Measurements from ENCODE around the gene AP2B1. TPM values are rescaled to one million over a fixed set of nuclear protein-coding genes. Genes with fewer than 3 reads are reported as not detected.

The AP2B1 gene
- total RNA-seq, 1 experiment from 2014 or later: 217 TPM

GRCh38 chr17:35765086-35765710 is 178.1 kb downstream of the AP2B1 start:
- no peak overlapping the region for H3K27ac ChIP-seq (ENCODE audit: insufficient read length, low read depth, low read length)
- peaks cover 2% of the 10 kb centered on the region; the same call in 1 of the 2 replicates for H3K27me3 ChIP-seq (ENCODE audit: insufficient read depth, low read length)
- H2AK5ac ChIP-seq (ENCODE audit: insufficient read length, low read length): no peak overlapping the region
- no peaks in the 10 kb centered on the region; the same call in 1 of the 2 replicates for H3K4me1 ChIP-seq (ENCODE audit: insufficient read depth, low read length)
- H3K56ac ChIP-seq (ENCODE audit: insufficient read length, low read depth, low read length): no peak overlapping the region
- no peak overlapping the region for H3T11ph ChIP-seq (ENCODE audit: low read length)
- Mint-ChIP-seq H3K9me3 (no peaks in the 10 kb centered on the region; a peak in 3 of 5 replicates), H3K4me3 (peak overlapping the region; percentile 76 to 87; a peak in 4 of 5 replicates), H3K36me3 (ENCODE audit: insufficient read depth in 1 of 3, low read depth in 3 of 3) (no peaks in the 10 kb centered on the region; a peak in 2 of 7 replicates), H3K4me1 (peaks cover 14 to 17% of the 10 kb centered on the region in 2 experiments), H3K27me3 (ENCODE audit: low read depth) (peaks cover 26% of the 10 kb centered on the region), H3K27ac (no peak overlapping the region)
- H3K23ac ChIP-seq (ENCODE audit: insufficient read length, low read depth, low read length): no peak overlapping the region
- peak overlapping the region; percentile 39 for H3K4me2 ChIP-seq (ENCODE audit: insufficient read depth, insufficient read length, low read length)
- no peaks in the 10 kb centered on the region for H4K20me1 ChIP-seq (ENCODE audit: control insufficient read depth, insufficient read depth, insufficient read length)
- no peaks in the 10 kb centered on the region for H3K9me3 ChIP-seq (ENCODE audit: control insufficient read depth, low read depth, low read length)
- no peak overlapping the region for H4K5ac ChIP-seq (ENCODE audit: insufficient read length, low read depth, low read length)
- no peaks in the 10 kb centered on the region for H3K79me1 ChIP-seq (ENCODE audit: insufficient read depth, low read depth, low read length, poor library complexity, severe bottlenecking)
- H3K9ac ChIP-seq (ENCODE audit: extremely low read depth, insufficient read length, low read length): no peak overlapping the region
- no peak overlapping the region for H2BK12ac ChIP-seq (ENCODE audit: insufficient read length, low read depth, low read length)
- TF ChIP-seq, protein P1, sequence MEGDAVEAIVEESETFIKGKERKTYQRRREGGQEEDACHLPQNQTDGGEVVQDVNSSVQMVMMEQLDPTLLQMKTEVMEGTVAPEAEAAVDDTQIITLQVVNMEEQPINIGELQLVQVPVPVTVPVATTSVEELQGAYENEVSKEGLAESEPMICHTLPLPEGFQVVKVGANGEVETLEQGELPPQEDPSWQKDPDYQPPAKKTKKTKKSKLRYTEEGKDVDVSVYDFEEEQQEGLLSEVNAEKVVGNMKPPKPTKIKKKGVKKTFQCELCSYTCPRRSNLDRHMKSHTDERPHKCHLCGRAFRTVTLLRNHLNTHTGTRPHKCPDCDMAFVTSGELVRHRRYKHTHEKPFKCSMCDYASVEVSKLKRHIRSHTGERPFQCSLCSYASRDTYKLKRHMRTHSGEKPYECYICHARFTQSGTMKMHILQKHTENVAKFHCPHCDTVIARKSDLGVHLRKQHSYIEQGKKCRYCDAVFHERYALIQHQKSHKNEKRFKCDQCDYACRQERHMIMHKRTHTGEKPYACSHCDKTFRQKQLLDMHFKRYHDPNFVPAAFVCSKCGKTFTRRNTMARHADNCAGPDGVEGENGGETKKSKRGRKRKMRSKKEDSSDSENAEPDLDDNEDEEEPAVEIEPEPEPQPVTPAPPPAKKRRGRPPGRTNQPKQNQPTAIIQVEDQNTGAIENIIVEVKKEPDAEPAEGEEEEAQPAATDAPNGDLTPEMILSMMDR (conservative IDR thresholded peaks at IDR 0.05): no peak
- no peak for DNase-seq
- H3K18ac ChIP-seq (ENCODE audit: insufficient read length, low read depth, low read length): no peak overlapping the region
- H2BK15ac ChIP-seq (ENCODE audit: low read depth, low read length): no peak overlapping the region
- H3K23me2 ChIP-seq (ENCODE audit: insufficient read length, low read depth, low read length, poor library complexity, severe bottlenecking): peaks cover 5% of the 10 kb centered on the region
- H3K4ac ChIP-seq (ENCODE audit: low read depth, low read length): no peak overlapping the region
- H3K79me2 ChIP-seq (ENCODE audit: insufficient read depth, low read length): no peaks in the 10 kb centered on the region
- no peak overlapping the region for H2BK120ac ChIP-seq (ENCODE audit: low read depth, low read length, poor library complexity, severe bottlenecking)
- H2BK5ac ChIP-seq (ENCODE audit: insufficient read length, low read length): no peak overlapping the region
- no CpG with 5 or more reads among the region's 11 CpGs for WGBS (ENCODE audit: extremely low coverage, insufficient read length, low lambda C conversion rate)
- no peak overlapping the region for H4K91ac ChIP-seq (ENCODE audit: insufficient read length, low read depth, low read length)
- no peak overlapping the region for H4K8ac ChIP-seq (replicated peaks; ENCODE audit: insufficient read length, low read depth, low read length)
- H2BK20ac ChIP-seq (ENCODE audit: low read depth, low read length, poor library complexity, severe bottlenecking): no peak overlapping the region
- H2AFZ ChIP-seq (ENCODE audit: low read length): no peak overlapping the region
- no peak overlapping the region for H3K14ac ChIP-seq (ENCODE audit: insufficient read depth, low read length)

All from H9 (cell line).